ENCODE measurements around the gene SUPT5H. TPM values are rescaled to one million over a fixed set of nuclear protein-coding genes. Genes with fewer than 3 reads are reported as not detected.

The SUPT5H gene
- total and polyA plus RNA-seq, 3 donors from 2014 or later, result 359 to 366 (median 363) TPM

GRCh38 chr19:39518458-39518857, 73.1 kb downstream of the SUPT5H start:
- no peak for TF ChIP-seq POLR2A (IDR thresholded peaks at IDR 0.05)
- TF ChIP-seq CTCF (IDR thresholded peaks at IDR 0.05), result no peak
- Histone ChIP-seq H3K9me3 (no peaks in the 10 kb centered on the region), H3K4me3 (no peak overlapping the region), H3K27ac (no peak overlapping the region), H3K4me1 (peaks cover 3% of the 10 kb centered on the region), H3K36me3 (ENCODE audit: low read depth, missing control alignments) (no peaks in the 10 kb centered on the region), H3K27me3 (peaks cover 3% of the 10 kb centered on the region)
- WGBS, 2 donors, result 38 to 55% methylated on average over 5 of the region's 5 CpGs
- intact Hi-C loops (cut with DNase I; ENCODE audit: low total_unique reads), result no loop called here
- DNase-seq, result no peak

- intact Hi-C loops (cut with DNase I; ENCODE audit: low total_unique reads), result no loop called here
- Histone ChIP-seq H3K27ac (no peak overlapping the region), H3K27me3 (peaks cover 3% of the 10 kb centered on the region), H3K9me3 (no peaks in the 10 kb centered on the region), H3K4me1 (peaks cover 3% of the 10 kb centered on the region), H3K36me3 (ENCODE audit: low read depth, missing control alignments) (no peaks in the 10 kb centered on the region), H3K4me3 (no peak overlapping the region)
- TF ChIP-seq POLR2A (IDR thresholded peaks at IDR 0.05), result no peak
- no peak for TF ChIP-seq CTCF (IDR thresholded peaks at IDR 0.05)
- WGBS, 2 donors, result 54 to 72% methylated on average over 9 of the region's 9 CpGs
- no peak for DNase-seq
Measured at GRCh38 chr19:39518975-39519374, 73.6 kb downstream of the SUPT5H start.

GRCh38 chr19:39520541-39521484, 75.4 kb downstream of the SUPT5H start:
- H3K4me3 ChIP-seq, result no peak overlapping the region
- intact Hi-C loops (cut with DNase I; ENCODE audit: low total_unique reads), result no loop called here
- DNase-seq, result no peak
- no peaks in the 10 kb centered on the region for H3K36me3 ChIP-seq (ENCODE audit: low read depth, missing control alignments)
- H3K9me3 ChIP-seq, result no peaks in the 10 kb centered on the region
- 89 to 91% methylated on average over 8 of the region's 8 CpGs for WGBS, 2 donors
- no peaks in the 10 kb centered on the region for H3K4me1 ChIP-seq
- H3K27me3 ChIP-seq, result no peaks in the 10 kb centered on the region
- TF ChIP-seq CTCF (IDR thresholded peaks at IDR 0.05) (no peak), POLR2A (IDR thresholded peaks at IDR 0.05) (no peak)
- H3K27ac ChIP-seq, result no peak overlapping the region

GRCh38 chr19:39524495-39524894, 79.1 kb downstream of the SUPT5H start:
- no peaks in the 10 kb centered on the region for H3K9me3 ChIP-seq
- H3K27ac ChIP-seq, result no peak overlapping the region
- no peaks in the 10 kb centered on the region for H3K4me1 ChIP-seq
- no peaks in the 10 kb centered on the region for H3K36me3 ChIP-seq (ENCODE audit: low read depth, missing control alignments)
- intact Hi-C loops (cut with DNase I; ENCODE audit: low total_unique reads), result no loop called here
- no peak for DNase-seq
- H3K4me3 ChIP-seq, result no peak overlapping the region
- WGBS, 2 donors, result 89 to 92% methylated on average over 6 to 8 of the region's 8 CpGs
- no peaks in the 10 kb centered on the region for H3K27me3 ChIP-seq
- TF ChIP-seq POLR2A (IDR thresholded peaks at IDR 0.05), result no peak
- no peak for TF ChIP-seq CTCF (IDR thresholded peaks at IDR 0.05)
